ENCODE data around the gene CNGA1. TPM values are rescaled to one million over a fixed set of nuclear protein-coding genes. Genes with fewer than 3 reads are reported as not detected.
A peak's percentile ranks its signal among the peaks of the same experiment; 100 is the strongest.

Gene CNGA1
- polyA plus RNA-seq (ENCODE audit: insufficient read length in 4 of 4): 1 to 10 TPM; 3.2 to 5.5 (median 3.6) TPM

DNA sequence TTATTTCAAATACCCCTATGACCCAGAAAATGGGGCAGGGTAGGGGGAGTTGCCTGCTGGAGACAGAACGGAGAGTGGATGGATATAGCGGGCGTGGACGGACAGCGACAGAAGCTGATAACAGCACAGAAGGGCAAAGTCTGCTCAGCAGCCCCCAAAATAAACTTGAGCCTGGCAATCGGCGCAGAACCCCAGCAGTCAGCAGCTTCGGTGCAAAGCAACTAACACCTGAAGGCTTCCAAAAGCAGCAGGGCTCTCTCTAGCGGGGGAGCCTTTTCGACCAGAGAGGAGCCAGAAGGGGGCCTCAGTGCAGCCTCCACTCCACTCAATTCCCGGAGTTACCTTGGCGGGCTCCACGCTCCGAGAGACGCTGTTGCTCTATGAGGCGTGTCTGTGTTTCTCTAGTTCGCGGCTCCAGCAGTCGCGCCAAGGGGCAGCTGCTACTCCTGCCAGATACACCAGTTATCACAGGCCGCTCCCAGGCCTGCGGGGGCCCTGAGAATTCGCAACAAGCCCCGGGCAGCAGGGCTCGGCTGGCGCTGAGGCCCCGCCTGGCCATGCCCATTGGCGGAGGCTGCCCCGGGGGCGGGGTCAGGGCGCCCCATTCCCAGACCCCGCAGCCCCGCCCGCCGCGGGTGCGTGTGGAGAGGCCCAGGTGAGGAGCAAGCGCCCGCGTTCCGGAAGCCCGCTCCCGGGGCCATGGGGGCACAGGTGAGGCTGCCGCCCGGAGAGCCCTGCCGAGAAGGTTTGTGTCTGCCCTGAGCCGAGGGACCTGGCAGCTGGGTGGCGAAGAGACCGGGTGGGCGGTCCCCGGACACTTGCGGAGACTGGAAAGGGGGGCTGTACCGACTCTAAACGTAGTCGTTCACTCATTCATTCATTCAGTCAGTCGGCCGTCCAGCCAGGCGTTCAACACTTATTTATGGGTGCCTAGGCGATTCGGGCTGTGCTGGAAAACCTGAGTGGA, at the start of gene CNGA1, which contains the start of gene NIPAL1:
CNGA1 (minus strand) TSS at position 541 of the 967 bp plus-strand sequence. CDS start 63,992 bp downstream, outside the sequence.
NIPAL1 (plus strand) TSS at position 632 of the 967 bp plus-strand sequence; CDS start at position 700, 68 bp downstream.
- DNase-seq (ENCODE audit: low read depth in 4 of 4, low spot score in 2 of 4): peak; percentile 43 to 65 (median 58)

DNA sequence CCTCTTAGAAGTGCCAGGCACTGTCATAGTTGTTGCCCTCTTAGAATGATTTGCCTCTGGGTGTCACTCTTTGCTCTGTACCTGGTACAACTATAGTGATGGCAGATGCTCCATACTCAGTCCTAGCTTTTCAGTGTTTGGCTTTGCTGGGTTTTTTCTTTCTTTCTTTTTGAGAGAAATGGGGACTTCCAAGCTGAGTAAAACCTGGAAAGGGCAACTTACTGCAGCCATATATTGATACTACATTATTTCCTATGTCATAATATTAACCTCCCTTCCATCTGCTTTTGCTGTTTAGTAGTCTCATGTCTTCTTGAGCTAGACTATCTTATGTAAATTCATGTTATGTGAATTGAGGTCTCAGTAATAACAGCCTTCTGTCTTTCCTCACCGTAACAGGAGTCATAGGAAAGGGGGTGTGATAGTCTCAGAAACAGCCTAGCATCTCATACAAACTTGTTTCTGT, 49.1 kb upstream of the CNGA1 start:
- no peak for DNase-seq (ENCODE audit: low read depth in 4 of 4, low spot score in 2 of 4)

DNA sequence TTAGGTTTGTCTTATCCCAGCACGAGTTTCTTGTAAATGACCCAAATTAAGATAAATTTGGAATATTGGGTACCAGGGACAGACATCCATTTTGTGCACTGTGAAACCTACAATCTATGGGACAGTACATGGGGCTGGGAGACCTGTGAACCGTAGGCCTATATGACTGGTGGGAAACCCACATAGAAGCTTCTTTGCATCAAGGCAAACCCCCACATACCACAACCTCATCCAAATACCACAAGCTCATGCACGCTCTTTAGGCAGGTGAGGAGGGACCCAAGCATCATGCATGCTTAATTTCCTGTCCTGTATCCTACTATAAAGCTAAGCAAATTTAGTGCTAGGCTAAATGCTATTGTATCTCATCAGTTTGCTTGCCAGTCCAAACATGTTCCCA, 47.9 kb upstream of the CNGA1 start:
- no peak for DNase-seq (ENCODE audit: low read depth in 4 of 4, low spot score in 2 of 4)

DNA sequence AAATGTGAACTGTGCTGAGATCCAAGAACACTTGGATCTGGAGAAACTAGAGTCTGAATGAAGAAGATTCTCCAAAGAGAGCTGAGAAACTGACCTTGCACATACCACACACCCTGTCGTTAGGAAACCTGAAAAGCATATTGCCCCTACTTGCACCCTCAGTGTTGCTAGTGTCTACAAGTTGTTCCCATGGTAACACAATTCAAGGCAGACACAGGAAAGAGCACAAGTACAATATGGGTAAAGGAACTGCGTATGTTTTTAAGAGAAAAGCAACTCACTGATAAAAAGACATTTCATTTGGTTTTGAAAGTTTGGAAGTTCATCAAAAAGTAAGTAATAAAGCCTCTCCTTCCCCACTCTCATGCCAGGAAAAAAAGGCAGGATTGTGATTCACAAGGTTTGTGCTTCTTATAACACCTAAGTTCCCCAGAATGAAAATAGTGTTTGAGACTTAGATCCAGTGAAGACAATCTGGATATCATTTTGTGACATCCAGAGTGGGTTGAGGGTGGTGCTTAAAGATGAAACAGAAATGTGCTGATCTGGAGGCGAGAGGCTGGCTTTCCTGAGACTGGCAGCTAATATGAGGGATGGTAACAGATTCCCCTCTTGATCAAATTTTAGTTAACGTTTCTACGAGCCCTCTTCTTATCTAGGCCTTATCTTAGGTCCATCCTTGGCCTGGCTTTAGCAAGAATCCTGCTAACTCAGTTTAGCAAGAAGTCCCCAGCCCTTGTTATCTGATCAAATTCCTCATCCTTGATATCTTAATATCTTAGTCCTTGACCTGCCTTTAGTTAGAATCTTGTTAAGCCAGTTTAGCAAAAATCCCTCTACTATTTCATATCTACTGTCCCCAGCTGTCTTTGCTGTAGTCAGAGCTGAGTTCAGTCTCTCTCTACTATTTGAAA, 42.4 kb upstream of the CNGA1 start:
- no peak for DNase-seq (ENCODE audit: low read depth in 4 of 4, low spot score in 2 of 4)

DNA sequence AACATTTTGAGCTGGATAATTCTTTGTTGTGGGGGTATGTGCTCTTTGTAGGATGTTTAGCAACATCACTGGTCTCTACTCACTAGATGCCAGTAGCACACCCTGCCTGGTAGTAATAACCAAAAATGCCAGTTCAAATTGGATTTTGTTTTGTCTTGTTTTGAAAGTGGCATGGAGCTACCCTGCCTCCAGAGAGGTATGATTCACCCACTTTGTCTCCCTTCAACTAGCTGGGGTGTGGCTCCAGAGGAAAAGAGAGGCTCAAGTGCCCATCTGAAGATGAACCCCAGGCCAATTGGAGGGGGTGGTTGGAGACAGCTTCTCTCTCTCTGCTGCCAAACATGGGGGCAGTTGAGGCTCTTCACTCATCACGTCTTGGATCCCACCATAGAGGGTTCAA, 34.6 kb upstream of the CNGA1 start:
- DNase-seq (ENCODE audit: low read depth in 4 of 4, low spot score in 2 of 4): no peak

DNA sequence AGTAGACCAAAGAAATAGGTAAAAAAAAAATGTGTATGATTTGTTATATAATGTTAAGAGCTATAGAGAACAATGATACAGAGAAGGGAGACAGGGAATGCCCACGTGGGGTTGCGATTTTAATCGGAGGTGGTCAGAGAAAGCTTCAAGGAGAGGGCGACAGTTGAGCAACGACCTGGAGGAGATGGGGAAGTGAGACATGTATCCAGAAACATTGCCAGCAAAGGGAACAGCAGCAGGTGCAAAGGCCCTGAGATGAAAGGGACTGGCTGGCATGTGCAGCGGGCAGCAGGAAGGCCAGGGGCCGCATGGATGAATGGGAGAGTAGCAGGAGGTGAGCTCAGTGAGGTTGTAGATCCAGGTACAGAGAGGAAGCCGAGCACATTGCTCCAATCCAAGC, 33.0 kb upstream of the CNGA1 start:
- no peak for DNase-seq (ENCODE audit: low read depth in 4 of 4, low spot score in 2 of 4)

DNA sequence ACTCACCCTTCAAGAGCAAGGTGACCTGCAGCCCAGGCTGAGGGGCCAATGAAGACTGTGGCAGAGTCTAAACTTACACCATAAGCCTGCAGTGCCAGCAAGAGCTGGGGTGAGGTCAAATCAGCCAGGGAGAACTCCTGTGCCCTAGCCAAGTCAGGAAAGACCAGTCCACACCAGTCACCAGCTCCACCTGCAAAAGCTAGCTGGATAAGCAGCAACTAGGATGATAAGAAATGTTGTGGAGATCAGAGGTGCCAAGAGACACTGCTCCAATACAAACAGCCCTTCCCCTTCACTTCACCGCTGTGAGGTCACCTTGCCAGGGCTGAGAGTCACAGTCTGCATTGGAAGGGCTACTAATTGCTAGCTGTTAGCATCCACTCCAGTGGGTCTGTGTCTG, 31.4 kb upstream of the CNGA1 start:
- DNase-seq (ENCODE audit: low read depth in 4 of 4, low spot score in 2 of 4): no peak

DNA sequence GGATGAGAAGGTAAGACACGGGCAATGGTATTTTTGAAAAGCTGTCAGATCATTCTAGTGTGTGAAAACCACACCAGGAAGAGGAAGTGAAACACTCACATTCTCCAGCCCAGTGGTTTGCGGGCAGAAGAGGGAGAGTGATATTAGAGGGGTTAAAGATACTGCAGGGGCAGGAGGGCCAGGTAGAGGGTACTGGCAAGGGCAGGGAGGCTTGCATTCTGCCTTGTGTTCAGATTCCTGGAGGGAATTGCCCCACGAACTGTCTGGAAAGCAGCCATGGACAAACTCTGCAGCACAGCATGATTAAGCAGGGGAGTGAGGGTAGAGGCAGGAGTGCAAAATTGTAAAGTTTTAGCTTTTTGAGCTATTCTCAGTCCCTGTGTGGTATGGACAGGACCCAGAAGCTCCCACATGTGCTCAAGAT, 31.0 kb upstream of the CNGA1 start:
- no peak for DNase-seq (ENCODE audit: low read depth in 4 of 4, low spot score in 2 of 4)

DNA sequence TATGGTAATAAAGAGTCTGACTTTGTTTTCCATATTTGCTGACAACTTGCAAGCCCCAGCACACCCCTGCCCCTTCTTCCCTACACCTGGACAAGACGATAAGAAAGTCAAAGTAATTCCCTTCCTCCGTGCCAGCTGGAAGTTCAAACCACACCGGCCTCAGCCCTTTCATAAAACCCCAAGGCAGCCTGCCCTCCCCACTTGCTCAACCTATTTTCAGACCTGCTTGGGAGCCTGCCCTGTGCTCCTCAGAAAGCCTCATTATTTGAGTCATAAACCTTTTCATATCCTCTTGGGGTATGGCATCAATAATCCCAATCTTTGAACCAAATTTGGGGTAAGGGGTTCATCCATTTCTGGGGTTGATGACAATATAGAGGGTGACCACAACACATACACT, 29.6 kb upstream of the CNGA1 start:
- no peak for DNase-seq (ENCODE audit: low read depth in 4 of 4, low spot score in 2 of 4)

DNA sequence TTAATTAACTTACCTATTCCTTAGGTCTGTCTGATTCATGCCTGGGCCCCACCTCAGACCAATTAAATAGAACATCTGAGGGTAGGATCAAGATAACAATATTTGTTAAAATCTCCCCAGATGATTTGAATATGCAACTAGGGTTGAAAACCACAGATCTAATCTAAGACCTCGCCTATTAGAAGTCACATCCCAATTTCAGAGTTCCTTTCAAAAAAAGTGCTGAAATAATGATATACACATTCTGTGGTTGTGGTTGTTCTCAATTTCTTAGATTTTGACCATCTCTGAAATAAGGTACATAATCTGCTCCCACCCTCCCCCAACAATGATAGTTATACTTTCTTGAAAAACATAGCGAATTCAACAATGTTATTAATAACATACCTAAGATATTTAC, 27.8 kb upstream of the CNGA1 start:
- DNase-seq (ENCODE audit: low read depth in 4 of 4, low spot score in 2 of 4): no peak

DNA sequence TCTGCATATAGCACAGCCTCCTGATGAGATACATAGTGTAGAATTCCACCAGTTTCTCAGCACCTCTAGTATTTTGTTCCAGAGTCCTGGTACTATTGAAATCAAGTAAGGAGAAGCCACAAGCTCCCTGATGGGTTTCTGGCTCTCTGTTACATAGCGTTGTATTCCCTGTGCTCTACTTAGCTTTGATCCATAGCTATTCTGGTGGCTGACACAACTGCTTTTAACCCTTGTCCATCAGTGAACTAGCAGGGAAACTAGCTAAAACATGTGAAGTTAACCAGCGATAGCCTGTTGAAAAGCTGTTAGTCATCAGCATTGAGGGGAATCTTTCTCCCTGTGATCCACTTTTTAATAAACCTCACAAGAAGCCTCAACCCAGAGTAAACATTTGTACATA, 27.0 kb upstream of the CNGA1 start:
- no peak for DNase-seq (ENCODE audit: low read depth in 4 of 4, low spot score in 2 of 4)

DNA sequence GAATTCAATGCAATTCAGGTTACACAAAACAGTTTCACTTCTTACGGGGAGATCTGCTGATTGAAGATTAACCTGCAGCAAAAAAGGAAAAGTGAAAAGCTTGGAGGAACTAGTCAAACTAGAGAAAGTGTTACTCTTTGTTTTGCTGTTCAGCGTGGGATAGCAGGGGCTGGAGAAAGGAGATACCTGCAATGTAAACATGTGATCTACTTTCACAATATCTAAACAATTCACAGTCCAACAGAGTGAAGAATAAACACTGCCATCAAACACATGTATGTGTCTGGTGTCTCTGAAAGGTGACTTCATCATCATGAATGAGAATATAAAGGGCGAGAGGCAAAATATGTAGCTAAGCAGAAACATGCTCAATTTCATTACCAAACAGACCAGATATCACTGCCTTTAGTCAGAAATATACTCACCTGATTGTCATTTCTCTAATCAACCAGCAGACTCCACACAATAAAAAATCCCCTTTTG, 26.5 kb upstream of the CNGA1 start:
- no peak for DNase-seq (ENCODE audit: low read depth in 4 of 4, low spot score in 2 of 4)

DNA sequence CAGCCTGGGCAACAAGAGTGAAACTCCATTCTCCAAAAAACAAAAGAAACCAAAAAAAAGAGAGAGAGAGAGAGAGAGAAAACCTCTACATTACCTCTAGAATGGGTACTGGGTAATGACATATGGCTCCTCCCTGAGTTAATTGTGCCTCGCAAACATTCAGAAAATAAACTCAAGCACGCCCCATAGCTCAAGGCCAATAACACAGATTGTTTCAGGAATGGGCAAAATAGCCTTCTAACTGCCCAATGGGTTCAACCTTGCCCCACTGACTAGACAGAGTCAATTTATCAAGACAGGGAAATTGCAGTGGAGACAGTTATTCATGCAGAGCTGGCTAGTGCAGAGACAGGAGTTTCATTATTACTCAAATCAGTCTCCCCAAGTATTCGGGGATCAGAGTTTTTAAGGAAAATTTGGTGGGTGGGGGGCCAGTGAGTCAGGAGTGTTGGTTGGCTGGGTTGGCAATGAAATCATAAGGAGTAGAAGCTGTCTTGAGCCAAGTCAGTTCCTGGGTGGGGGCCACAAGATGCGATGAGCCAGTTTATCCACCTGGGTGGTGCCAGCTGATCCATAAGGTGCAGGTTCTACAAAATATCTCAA, 25.2 kb upstream of the CNGA1 start:
- DNase-seq (ENCODE audit: low read depth in 4 of 4, low spot score in 2 of 4): no peak

DNA sequence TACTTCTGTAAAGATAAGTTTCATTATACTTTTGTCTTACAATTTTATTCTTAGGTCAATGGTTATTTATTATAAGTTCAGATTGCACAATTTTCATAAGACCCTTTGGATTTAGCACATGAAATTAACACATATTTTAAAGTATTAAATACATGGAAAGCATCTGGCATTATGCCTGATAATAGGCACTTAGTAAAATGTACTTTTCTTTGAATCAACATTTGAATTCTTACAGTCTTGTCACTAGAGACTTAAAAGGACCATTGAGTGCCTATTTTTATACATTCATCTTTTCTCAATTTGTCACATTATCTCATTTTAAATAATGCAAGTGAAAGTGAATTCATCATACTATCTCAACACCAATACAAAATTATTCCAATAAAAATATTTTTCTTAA, 23.1 kb upstream of the CNGA1 start:
- DNase-seq (ENCODE audit: low read depth in 4 of 4, low spot score in 2 of 4): no peak

DNA sequence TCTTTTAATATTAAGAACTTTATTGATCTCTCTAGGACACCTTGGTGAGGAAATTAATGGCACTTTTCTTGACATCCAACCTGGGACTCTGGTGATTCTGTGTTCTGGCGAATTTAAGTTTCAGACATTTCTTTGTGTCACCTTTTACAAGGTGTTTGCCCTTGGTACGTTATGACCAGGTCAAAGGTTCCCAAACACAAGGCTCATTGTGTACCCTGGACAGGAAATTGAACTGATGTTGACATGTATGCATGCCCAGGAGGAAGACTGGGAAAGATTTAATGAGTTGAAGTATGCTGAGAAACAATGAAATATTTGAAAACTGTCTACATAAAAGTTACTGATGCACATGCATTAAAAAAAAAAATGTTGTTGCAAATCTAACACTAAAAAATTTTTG, 22.2 kb upstream of the CNGA1 start:
- no peak for DNase-seq (ENCODE audit: low read depth in 4 of 4, low spot score in 2 of 4)

DNA sequence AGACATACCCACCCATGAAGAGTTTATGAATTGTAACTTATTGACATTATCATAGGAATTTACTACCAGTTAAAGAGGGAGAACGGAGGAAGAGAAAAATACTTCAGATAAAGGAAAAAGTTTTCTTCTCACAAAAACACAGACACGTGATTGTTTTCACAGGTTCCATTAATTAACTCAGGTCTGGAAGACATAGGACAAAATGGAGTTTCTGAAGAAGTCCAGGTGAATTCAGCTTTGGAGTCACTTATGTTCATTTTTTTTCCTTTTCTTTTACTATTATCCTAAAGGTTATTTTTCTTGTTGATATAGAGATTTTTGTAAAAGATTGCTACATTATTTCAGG, 20.6 kb upstream of the CNGA1 start:
- DNase-seq (ENCODE audit: low read depth in 4 of 4, low spot score in 2 of 4): no peak

DNA sequence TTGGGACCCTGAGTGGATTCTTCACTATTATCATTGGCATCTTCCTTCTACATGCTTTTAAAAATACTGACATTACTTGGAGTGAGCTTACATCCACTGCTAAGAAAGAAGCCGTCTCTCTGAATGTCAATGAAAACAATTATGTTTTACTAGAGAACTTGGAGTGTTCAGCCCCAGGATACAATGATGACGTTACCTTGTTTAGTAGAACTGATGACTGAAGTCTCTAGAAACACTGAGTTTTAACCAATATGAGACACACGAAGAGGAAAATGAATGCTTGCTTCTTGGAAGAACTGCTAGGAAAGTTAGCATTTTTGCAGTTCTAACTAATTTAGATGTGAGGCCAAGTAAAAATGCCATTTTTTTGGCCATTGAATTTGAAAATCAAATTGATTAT, 19.5 kb upstream of the CNGA1 start:
- no peak for DNase-seq (ENCODE audit: low read depth in 4 of 4, low spot score in 2 of 4)

DNA sequence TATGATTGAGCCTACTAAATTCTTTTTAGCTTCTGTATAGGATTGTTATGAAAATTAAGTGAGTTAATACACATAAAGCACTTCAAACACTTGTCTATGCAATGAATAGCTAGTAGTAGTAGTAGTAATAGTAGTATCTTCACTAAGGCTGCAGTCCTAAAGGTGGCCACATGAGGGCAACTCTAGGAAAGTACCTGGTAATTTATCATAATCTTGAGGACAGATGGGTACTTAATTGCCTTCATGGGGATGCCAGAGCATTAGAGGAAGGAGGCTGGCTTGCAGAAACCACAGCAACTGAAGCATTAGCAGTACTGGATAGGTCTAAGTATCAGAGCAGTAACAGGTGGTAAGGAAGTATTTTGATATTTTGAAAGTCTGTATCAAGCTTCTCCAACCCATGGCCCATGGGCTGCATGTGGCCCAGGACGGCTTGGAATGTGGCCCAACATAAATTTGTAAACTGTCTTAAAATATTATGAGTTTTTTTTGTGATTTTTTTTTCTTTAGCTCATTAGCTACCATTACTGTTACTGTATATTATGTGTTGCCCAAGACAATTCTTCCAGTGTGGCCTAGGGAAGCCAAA, 17.4 kb upstream of the CNGA1 start:
- no peak for DNase-seq (ENCODE audit: low read depth in 4 of 4, low spot score in 2 of 4)

DNA sequence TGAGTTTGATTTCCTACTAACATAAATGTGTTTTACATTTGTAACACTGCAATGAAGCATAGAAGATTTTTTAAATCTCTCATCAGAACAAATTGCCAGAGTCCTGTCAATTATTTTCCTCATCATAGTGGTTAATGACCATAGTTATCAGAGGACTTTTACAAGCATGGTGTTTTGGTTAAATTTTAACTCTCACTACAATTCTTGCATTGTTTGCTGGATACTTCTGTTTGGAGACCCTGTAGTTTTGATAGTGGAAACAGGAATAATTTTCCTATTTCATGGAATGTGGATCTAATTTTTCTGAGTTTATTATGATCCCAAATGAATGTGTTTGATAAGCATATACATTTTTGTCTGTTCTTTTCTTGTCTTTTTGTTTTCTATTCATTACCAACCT, 16.9 kb upstream of the CNGA1 start:
- DNase-seq (ENCODE audit: low read depth in 4 of 4, low spot score in 2 of 4): no peak

DNA sequence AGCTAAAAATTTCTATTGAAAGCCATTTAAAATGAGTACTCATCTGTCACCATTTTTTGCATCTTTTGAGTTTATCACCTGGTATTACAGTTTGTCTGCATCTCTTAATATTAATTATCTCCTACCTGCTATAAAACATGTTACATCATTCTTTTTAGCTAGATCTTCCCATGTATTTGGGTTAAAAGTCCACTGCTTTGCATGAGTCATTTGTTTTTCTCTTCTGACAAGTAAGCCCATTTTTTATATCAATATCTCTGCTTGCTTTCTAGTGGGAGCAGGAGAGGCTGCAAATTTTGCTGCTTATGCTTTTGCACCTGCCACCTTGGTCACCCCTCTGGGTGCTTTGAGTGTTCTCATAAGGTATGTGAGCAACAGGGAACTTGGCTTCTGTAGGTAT, 16.2 kb upstream of the CNGA1 start:
- DNase-seq (ENCODE audit: low read depth in 4 of 4, low spot score in 2 of 4): no peak

Data from left renal cortex interstitium (tissue), 4 donors.